HG03354 (cell line): ENCODE results near the gene FGF14.

ENCODE experiments used
- ATAC-seq: cut with Tn5 transposase; IDR thresholded peaks from one replicate; pipeline ENCODE4 v1.9.1; 2021; ENCODE audit warnings: mild to moderate bottlenecking; ENCODE audit not compliant: unreplicated experiment, poor library complexity, severe bottlenecking

The FGF14 gene

DNA sequence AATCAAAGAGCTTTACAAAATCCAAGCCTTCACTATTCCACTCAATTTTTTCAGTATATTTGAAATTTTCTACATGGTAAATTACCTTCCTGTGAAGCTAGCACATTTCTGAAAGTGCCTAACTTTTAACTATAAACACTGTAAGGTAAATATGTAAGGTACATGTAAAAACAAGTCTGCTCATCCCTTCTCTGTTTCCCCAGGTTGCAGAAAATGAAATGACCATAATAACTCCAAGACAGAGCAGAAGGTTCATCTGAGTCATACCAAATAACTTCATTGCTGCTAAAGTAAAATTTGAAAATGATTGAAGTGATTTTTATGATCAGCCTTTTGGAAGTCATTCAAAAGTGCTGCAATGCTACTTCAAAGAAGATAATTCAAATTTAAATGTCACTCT, 28.6 kb downstream of the FGF14 start:
- no peak for ATAC-seq

DNA sequence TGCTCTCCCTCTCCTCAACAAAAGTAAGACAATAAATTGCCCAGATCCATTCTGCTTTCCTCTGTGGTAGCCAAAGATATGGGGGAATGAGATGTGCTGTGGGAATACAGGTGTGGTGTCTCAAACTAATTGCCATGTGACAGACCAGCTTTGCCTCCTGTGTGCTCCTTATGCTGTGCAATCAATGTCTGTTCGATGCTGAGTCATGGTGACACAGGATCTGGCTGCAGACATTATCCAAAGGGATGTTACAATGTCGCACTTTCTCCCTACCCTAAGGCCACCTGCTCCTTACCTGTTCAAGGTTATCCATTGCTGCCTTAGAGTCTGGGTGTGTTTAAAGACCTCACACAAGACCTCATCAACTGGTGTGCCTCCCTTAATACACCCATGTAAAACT, 32.5 kb downstream of the FGF14 start:
- no peak for ATAC-seq

DNA sequence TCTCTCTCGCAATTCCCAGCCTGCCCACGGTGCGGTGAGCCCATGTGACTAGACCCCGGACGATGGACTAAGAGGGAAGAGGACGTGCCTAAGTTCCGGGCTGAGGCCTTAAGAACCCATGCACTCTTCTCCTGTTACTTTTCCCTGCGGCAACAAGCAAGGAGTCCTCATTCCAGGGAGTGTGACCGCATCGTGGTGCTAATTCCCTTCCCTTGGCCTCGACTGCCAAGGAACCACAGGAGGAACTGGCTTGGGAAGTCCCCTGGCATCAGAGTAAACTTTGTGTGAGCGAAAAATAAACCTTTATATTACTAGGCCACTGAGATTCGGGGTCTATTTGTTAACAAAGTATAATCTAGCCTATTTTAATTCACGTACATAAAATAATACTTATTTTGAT, 34.0 kb downstream of the FGF14 start:
- ATAC-seq = no peak

DNA sequence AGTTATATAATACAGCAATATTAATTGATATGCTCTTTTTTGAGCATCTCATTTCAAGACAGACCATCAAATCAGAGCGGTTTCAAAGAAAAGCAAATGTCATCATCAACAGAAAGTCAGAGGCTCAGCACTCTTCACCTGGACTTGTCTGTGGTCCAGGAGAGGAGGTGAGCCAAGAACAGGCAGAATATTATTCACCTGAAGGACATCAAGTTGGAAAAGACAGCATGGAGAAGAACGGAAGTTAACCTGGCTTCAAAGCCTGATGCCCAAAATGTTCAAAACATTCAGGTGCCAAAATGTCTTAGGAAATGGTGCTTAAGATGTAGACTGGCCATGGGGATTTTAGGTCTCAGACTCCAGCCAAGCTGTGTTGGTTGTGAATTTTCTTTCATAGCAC, 40.7 kb downstream of the FGF14 start:
- no peak for ATAC-seq

DNA sequence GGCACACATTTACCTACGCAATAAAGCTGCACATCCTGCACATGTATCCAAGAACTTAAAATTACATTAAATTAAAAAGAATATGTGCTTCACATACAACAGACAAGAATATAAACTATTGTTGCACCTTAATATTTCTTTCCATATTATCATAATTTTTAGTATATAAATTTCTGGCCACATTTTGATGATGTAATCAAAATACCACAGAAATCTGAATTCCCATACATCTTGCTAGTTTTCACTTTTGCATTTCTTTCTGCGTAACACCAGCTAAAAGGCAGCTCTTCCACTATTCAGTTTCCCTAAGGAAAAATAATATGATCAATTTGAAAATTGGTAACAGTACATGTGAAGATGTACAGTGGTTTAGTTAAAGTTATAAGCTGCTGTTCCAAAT, 42.6 kb downstream of the FGF14 start:
- no peak for ATAC-seq

DNA sequence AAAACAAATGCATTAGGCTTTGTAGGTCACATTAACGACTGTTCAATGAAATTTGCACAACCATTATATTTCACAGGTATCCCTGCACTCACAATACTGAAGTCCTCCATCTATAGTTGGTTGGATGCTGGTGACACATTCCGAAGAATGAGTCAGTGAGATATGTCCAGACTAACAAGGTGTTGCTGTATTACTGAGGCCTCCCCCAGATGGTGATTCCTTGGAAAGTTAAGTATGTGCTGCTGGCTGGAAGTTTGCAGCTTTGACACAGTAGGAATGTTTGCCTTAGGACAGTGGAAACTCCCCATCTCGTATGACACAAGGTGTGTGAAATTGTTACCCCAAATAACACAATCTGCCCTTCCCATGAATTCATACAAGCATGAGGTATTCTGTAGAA, 46.6 kb downstream of the FGF14 start:
- ATAC-seq = no peak

DNA sequence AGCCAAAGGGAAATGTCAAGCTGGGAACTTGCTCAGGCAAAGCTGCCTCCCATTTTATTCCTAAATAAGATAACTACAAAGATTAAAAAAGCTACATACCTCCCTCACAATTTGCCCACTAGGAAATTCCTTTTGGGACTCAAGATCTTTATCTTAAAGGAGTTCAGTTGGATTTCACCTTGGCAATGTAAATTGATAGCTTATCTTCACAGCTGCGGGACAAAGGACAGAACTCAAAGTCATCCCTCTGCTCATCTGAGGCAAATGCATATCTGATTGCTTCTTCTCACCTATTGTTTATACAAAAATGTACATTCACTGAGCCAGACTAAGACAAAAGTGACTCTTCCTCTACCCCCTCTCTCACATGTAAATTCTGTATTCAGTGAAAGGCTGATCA, 47.8 kb downstream of the FGF14 start:
- ATAC-seq = no peak

DNA sequence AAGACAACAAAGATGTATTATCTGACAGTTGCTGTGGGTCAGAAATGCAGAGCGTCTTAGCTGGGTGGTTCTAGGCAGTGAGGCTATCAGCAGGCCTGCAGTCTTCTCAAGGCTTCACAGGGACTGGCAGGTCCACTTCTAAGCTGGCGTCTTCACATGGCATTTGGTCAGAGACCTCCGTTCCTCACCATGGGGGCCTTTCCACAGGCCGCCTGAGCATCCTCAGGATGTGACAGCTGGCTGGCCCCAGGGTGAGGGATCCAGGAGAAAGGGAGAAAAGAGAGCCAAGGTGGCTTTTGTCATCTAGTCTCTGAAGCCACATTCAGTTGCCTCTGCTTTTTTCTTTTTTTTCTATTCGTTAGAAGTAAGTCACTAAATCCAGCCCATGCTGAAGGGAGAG, 50.3 kb downstream of the FGF14 start:
- ATAC-seq = no peak

DNA sequence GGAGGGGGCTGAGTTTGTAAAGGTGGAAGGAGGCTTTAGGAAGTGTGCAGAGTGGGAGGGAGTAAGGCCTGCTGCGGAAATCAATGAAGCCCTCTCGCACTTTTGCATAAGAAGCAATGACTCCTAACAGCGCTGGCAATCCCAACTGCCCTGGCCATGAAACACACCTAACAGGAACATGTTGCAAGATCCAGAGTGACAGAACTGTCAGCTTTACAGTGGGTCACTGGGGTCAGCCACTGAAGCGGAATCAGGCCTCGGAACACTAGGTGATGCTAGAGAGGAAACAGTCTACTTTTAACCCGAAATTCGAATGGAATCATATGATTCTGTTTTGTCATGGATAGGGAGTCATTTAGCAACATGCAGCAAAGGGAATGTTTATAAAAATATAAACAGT, 54.4 kb downstream of the FGF14 start:
- ATAC-seq = no peak

DNA sequence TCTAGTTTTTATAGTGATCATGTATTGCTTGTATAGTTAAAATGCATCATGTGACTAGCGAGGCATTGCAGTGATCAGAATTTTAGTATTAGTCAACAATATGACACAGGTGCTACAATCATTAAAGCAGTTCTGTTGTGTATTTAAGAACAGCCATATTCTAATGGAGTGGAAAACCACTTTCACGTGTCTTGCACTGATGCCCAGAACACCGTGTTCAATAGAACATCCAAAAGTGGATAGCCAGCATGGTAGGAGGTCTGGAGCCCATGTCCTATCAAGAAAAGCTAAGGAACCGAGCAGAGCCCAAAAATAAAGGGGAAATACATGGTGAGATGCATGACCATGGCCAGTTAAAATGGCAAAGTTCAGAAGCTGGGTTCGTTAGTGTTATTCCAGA, 55.1 kb downstream of the FGF14 start:
- no peak for ATAC-seq

DNA sequence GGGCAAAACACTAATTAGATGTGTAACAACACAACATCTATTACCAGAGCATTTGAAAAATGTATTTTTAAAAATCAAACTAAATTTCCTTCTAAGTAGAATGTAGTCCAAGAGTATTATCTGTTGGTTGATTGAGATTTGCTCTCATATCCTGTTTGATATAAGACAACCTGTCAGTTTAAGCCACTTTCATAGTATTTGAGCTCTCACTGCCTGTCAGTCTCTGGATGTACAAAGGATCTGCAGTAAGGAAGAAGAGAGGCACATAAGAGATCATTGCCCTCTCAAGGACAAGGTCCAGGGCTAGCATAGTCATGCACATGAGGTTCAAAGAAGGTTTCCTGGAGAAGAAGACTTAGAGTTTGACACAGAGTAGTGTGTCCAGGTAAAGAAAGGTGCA, 57.4 kb downstream of the FGF14 start:
- no peak for ATAC-seq

DNA sequence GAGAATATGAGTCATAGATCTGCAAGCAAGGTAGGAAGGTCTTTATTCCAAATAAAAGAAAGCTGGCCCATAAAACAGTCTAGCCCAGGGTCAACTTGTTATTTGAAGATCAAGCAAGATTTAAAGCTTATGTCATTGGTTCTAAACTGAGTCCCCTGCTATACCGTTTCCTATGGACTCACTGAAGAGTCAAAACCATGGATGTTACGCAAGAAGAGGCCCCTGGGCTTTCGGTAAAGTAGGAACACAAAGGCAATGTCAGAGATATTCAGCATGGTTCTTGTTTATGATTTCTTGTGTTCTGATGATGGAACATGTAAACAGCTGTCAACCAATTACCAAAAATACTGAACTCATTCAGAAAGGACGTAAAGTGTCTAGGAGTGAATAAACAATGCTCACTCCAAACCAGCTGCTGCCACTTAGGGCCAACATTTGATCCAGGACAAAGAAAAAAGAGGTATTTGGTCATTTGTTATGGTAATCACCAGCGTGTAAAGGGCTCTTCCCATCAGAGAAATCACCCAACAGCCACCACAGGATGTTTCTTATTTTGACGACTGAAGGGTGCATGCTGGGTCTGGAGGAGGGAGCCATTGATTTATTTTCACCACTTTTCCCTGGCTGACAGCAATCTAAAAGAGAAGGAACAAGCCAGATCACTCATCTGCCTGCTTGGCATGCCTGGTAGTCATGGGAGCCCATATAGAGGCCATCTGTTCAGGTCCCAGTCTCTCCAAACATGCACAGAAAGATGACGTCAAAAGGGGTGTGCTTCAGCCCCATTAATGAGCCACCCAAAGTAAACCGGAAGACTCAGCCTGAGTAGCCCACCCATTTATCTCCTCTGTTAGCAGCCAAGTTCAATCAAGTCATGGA, 68.3 kb downstream of the FGF14 start:
- no peak for ATAC-seq

DNA sequence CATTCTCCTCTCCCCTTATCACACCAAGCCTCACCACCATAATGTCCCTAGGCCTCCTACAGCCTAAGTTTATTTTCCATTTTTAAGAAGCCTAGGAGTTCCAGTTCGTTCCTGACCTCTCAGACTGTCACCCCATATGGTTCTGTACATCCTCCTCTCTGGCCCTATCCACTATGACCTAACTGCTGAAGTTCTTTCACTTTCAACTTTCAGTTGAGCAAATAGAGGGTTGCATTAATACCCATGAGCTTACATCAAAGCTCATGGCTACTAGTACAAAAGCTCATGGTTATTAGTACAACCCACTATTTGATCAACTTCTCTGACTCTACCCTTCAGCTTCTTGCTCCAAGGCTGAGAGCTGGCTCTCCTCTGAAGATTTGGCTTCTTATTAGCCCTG, 72.9 kb downstream of the FGF14 start:
- peak; percentile 68 for ATAC-seq

DNA sequence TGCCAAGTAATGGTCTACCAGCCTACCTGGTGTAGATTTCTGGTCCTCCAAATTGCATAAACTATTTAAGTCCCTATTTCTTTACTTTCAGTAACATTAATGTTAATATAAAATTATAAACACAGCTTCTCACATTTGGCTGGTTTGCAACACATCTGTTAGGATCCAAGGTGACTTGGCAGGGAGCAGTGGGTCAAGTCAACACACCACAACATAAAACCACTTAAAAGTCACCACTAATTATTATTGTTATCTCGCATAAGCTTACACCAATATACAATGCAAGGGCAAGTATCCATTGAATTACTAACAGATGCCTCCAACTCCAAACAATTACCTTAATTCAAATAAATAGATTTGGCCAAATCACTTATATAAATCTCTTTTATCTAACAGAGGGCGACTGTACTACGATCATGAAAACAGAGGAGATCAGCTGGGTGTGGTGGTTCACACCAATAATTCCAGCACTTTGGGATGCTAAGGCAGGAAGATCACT, 74.7 kb downstream of the FGF14 start:
- ATAC-seq = no peak

DNA sequence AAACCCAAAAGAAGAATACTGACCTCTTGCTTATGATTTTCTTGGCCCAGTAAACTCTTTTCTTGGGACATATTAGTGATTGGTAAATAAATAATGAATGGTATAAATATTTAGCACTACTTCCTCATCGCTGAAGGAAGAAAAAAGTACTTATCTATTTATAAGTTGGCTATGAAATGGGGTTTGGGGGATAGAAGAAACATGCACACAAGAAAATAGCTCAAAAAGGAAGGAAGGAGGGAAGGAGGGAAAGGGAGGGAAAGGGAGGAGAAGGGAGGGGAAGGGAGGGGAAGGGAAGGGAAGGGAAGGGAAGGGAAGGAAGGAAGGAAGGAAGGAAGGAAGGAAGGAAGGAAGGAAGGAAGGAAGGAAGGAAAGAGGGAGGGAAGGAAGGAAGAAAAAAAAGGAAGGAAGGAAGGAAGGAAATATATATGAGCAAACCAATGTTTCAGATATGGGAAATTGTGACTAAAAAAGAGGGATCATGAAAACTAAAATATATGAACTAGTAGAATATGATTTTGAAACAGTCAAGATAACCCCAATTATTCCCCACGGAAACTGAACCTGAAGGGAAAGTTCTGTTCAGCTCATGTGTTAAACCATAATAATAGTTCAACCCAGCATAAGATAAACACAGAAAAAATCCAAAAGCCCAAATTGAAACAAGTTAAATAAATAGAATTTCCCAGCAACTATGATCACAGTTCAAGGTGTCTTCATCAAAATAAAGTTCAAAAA, 75.3 kb downstream of the FGF14 start:
- no peak for ATAC-seq

DNA sequence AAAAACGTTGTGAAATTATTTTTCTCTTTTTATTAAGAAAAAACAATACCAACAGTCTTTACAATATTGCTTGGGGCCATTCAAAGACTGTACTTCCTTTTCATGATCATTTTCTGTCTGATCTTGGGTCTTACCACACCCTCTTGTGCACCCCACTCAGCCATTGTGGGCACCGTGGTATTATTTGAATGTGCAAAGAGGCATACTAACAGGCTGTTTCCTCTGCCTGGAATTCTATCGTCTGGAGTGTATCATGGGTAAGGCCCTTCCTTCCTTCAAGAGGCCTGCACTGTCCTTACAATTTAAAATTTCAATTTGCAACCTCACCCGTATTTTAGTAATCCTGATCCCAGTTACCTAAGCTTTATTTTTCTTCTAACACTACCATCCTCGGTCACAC, 76.5 kb downstream of the FGF14 start:
- ATAC-seq = no peak

DNA sequence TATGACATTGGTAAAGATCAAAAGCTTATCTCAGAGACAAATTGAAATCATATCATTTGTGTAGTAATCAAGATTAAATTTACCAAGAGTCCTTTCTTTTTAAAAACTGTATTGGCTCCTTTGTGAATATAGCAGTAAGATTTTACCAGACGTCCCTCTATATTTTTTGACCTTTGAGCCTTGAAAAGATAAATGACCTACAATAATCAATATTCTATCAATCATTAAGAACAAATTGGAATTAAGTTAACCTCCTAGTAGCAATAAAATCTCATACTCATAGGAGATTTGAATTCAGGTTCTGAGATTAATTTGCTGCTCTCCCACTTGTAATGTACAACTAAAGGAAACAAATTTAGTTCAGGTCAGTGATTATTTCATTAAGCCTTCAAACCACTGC, 78.3 kb downstream of the FGF14 start:
- no peak for ATAC-seq

DNA sequence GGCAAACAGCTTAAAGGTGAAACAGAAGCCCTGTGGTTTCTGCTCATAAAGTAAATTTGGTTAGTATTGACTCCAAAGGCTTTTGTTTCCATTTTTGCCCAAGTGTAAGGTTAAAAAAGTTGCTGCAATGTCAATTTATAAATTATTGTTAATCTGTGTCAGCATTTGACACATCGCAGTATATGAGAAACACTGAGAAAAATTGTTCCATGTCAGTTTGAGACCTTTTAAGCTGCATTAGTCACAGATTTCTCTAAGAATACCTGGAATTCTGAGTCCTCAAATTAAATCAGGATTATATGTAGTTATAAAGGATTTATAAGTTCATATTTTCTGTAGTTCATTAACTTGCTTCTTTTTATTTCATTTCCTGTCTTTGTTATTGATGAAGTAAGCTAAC, 78.8 kb downstream of the FGF14 start:
- ATAC-seq = no peak

DNA sequence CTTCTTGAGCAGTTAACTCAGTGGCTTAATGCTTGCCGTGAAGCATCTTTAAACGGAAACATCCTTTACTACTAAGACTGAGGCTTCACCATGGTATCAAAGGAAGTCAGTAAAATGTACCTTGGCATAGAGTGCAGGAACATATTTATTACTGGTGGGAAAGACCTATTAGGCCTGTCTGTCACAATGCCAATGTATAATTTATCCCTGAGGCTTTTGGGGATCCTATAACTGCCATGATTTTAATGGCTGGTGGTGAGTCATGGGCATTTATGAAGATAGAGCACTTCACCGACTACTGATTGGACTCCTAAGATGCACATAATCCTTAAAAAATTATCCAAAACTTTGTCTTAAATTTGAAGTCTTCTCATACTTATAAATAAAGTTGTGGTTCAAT, 79.6 kb downstream of the FGF14 start:
- no peak for ATAC-seq

DNA sequence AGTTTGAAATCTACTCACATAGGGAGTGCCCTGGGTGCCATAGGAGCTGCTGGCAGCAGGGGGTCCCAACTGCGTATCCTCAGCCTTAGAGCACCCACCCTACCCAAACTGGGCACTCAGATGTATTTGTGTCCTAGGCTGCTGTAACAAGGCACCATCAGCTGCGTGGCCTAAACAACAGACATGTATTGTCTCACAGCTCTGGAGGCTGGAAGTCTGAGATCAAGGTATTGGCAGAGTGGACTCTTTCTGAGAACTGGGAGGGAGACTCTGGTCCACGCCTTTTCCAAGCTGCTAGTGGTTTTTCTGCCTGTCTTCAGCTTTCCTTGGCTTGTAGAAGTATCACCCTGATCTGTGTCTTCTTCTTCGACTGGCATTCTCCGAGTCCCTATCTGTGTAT, 83.6 kb downstream of the FGF14 start:
- ATAC-seq = no peak

DNA sequence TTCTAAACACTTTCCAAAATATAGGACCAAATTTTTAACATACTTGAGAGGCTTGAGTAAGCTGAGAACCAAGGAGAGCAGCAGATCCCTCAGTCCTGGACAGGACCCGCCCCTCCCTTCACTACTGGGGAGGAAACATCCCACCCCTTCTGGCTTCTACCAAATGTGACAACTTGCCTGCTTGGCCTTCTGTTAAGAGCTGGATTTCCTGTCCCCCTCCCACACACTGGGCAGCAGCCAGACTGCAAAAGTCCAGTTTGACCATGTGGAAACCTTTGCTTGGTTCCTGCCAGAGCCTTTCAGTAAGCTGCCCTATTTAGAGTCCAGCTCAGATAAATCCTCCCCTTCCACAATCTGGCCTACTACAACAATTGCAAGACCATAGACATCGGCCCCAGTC, 84.3 kb downstream of the FGF14 start:
- no peak for ATAC-seq
